Measurements from ENCODE around the gene MAML2. TPM values are rescaled to one million over a fixed set of nuclear protein-coding genes. Genes with fewer than 3 reads are reported as not detected.

Gene MAML2
- total and polyA plus RNA-seq, 2 of the 8 experiments (the other 6 are each of a cell fraction or from before 2014, with no cell fraction given), result 3.8 to 6.6 TPM

DNA sequence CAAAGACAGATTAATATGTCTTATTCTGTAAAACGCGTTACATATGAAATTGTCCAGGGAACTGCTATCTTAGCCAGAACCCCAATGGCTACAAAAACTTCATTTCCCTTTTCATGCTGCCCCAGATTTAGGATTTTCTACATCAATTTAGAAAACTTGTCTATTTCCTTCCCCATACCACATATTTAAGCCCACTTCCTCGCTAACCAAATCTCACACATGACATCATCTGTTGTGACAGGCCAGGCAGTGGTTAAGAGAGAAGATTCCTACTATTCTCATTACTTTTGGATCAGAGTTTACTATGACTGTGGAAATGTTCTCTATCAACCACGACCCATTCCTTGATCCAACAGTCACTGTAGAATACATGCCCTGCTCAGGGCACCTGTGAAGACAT lies 30.8 kb upstream of the MAML2 start (continued):
- no peak for TF ChIP-seq USF2 (IDR thresholded peaks at IDR 0.05; ENCODE audit: low read length)
- TF ChIP-seq ASH2L (IDR thresholded peaks at IDR 0.05; ENCODE audit: low read length), result no peak
- no peak for TF ChIP-seq EP300 (IDR thresholded peaks at IDR 0.05; ENCODE audit: borderline replicate concordance in 1 of 2, low read depth in 2 of 2, low read length in 2 of 2)
